ENCODE measurements around the gene DGKG. TPM values are rescaled to one million over a fixed set of nuclear protein-coding genes. Genes with fewer than 3 reads are reported as not detected.

The DGKG gene
- total RNA-seq, 1 donor from 2014 or later = 3.9 TPM

- Mint-ChIP-seq H3K4me3 (no peak overlapping the region), H3K36me3 (ENCODE audit: low read depth) (peaks cover 3% of the 10 kb centered on the region), H3K9me3 (no peaks in the 10 kb centered on the region), H3K27ac (no peak overlapping the region), H3K27me3 (no peaks in the 10 kb centered on the region), H3K4me1 (no peaks in the 10 kb centered on the region)
- CTCF ChIA-PET = no interaction called here
- intact Hi-C loops (cut with micrococcal nuclease) = no loop called here
- ATAC-seq (ENCODE audit: low read depth) = no peak
- TF ChIP-seq CTCF (IDR thresholded peaks at IDR 0.05) = no peak
- no peak for DNase-seq
- POLR2A ChIA-PET = no interaction called here
These were observed 192.7 kb downstream of the DGKG start for GRCh38 chr3:186169379-186169778.

DNA sequence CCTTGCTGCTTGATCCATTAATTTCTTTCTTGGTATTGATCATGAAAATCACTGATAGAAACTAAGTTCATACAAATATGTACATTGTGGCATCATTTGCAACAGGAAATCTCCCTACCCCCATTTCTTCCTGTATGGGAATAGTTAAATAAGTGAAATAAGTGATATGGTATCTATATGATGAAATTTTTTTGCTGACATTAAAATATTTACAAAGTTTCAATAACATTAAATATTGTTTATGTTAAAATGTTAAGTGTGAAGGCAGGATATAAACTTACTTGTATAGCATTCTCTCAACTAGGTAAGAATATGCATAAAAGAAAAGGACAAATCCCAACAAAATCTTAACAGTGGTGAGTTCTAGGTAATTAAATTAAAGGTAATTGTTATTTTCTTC is 193.1 kb downstream of the DGKG start:
- ChIA-PET CTCF (no interaction called here), POLR2A (no interaction called here)
- Mint-ChIP-seq H3K4me3 (no peak overlapping the region), H3K36me3 (ENCODE audit: low read depth) (peaks cover 6% of the 10 kb centered on the region), H3K4me1 (no peaks in the 10 kb centered on the region), H3K9me3 (no peaks in the 10 kb centered on the region), H3K27ac (no peak overlapping the region), H3K27me3 (no peaks in the 10 kb centered on the region)
- no peak for TF ChIP-seq CTCF (IDR thresholded peaks at IDR 0.05)
- intact Hi-C loops (cut with micrococcal nuclease) = no loop called here
- ATAC-seq (ENCODE audit: low read depth) (no peak), DNase-seq (no peak)

DNA sequence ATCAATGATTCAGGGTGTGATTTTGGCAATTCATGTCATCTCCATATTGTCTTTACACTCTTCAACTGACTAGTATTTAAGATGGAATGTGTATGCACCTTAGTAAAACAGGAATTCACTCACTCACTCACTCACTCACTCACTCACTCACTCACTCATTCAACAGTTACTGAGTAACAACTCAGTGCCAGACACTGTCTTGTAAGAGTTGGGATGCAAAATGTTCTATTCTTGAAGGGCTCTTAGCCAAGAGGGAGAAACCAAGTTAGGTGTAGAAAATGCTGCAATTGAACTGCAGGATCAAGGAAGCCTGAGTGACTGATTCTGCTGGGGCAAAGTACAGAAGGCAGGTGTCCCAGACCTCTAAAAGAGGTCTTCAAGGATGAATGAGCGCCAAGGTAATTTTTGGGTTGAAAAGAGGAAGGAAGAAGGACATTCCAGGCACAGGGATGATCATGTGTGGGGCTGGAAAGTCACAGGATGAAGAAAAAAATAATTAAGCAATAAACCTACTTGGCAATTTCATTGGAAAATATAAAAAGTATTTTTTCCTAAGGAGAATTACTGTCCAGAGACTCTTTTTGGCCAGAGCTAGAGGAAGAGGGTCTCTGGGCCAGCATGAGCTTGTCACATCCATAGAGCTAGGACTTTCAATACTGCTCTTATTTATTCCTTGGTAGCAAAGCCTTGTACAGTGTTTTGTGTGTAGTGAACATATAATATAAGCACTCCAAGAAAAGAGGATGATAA is 194.2 kb downstream of the DGKG start:
- no peaks in the 10 kb centered on the region for H3K27me3 Mint-ChIP-seq
- intact Hi-C loops (cut with micrococcal nuclease) = no loop called here
- no peaks in the 10 kb centered on the region for H3K9me3 Mint-ChIP-seq
- POLR2A ChIA-PET = no interaction called here
- no peak overlapping the region for H3K27ac Mint-ChIP-seq
- CTCF ChIA-PET = no interaction called here
- H3K4me3 Mint-ChIP-seq = no peak overlapping the region
- no peak for TF ChIP-seq CTCF (IDR thresholded peaks at IDR 0.05)
- no peak for DNase-seq
- H3K36me3 Mint-ChIP-seq (ENCODE audit: low read depth) = peaks cover 6% of the 10 kb centered on the region
- no peak for ATAC-seq (ENCODE audit: low read depth)
- H3K4me1 Mint-ChIP-seq = no peaks in the 10 kb centered on the region

DNA sequence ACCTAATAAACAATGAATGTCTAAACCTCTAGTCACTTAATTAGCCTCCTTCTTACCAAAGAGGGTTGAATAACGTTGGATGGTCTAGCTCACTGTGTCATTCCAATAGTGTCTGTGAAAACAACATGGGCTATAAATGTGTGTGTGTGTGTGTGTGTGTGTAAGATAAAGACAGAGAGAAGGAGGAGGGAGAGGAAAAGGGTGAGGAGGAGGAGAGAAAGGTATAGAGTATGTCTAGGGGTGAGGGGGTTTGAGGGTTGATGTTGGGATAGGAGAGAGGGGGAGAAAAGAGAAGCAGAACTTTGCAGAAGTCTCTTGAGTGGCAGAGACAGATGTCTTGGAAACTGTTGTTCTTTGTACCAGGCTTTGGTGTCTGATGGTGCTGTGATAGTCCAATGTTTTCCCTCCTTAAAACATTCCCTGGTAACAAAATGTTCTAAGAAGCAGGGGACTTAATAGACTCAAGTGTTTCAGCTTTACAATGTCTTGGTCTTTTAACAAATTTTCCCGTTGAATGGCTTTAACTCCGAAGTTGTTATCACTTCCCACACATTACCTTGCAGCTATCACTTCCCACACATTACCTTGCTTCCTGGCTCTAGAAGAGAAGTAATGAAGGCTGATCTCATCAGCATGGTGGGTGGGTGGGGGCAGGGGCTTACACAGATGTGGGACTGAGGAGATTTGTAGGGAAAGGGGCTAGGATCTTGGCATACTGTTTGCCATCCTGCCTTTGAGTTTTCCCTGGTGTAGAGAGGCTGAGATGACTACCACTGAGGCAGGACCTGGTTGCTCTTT is 195.3 kb downstream of the DGKG start:
- POLR2A ChIA-PET = no interaction called here
- TF ChIP-seq CTCF (IDR thresholded peaks at IDR 0.05) = no peak
- no peaks in the 10 kb centered on the region for H3K27me3 Mint-ChIP-seq
- no peak for DNase-seq
- CTCF ChIA-PET = no interaction called here
- H3K9me3 Mint-ChIP-seq = no peaks in the 10 kb centered on the region
- no peak overlapping the region for H3K27ac Mint-ChIP-seq
- no peak overlapping the region for H3K4me3 Mint-ChIP-seq
- intact Hi-C loops (cut with micrococcal nuclease) = no loop called here
- ATAC-seq (ENCODE audit: low read depth) = no peak
- peaks cover 6% of the 10 kb centered on the region for H3K36me3 Mint-ChIP-seq (ENCODE audit: low read depth)
- H3K4me1 Mint-ChIP-seq = no peaks in the 10 kb centered on the region

- ATAC-seq (ENCODE audit: low read depth) = no peak
- Mint-ChIP-seq H3K9me3 (no peaks in the 10 kb centered on the region), H3K27ac (no peak overlapping the region), H3K4me3 (no peak overlapping the region), H3K4me1 (no peaks in the 10 kb centered on the region), H3K27me3 (no peaks in the 10 kb centered on the region), H3K36me3 (ENCODE audit: low read depth) (peaks cover 9% of the 10 kb centered on the region)
- DNase-seq = no peak
- ChIA-PET CTCF (no interaction called here), POLR2A (no interaction called here)
- intact Hi-C loops (cut with micrococcal nuclease) = no loop called here
- TF ChIP-seq CTCF (IDR thresholded peaks at IDR 0.05) = no peak
These were observed 196.0 kb downstream of the DGKG start for GRCh38 chr3:186166036-186166435.

Data from activated B cell treated with CpG ODN at 0.5 μM for 24 hours (primary cell).